Neuron (in vitro differentiated cells): ENCODE results near the gene ZFYVE26.

ENCODE experiments used
- H2AFZ ChIP-seq: one replicate; pipeline ENCODE4 v1.6.1; 2013; ENCODE audit warnings: low read depth, mild to moderate bottlenecking, inconsistent platforms, low read length, moderate library complexity
- H3K27me3 ChIP-seq: one replicate; pipeline ENCODE4 v1.6.1; 2013; ENCODE audit warnings: low read length; ENCODE audit not compliant: insufficient read depth
- H3K36me3 ChIP-seq: one replicate; pipeline ENCODE4 v1.6.1; 2013; ENCODE audit warnings: low read length; ENCODE audit not compliant: insufficient read depth
- H3K4me1 ChIP-seq: one replicate; pipeline ENCODE4 v1.6.1; 2013; ENCODE audit warnings: low read length; ENCODE audit not compliant: insufficient read depth
- H3K4me3 ChIP-seq: 2 replicates; pipeline ENCODE4 v1.5.1; 2013; ENCODE audit warnings: mild to moderate bottlenecking, low read length, moderate library complexity
- H3K9me3 ChIP-seq: one replicate; pipeline ENCODE4 v1.6.1; 2013; ENCODE audit warnings: low read length

ZFYVE26 gene

DNA sequence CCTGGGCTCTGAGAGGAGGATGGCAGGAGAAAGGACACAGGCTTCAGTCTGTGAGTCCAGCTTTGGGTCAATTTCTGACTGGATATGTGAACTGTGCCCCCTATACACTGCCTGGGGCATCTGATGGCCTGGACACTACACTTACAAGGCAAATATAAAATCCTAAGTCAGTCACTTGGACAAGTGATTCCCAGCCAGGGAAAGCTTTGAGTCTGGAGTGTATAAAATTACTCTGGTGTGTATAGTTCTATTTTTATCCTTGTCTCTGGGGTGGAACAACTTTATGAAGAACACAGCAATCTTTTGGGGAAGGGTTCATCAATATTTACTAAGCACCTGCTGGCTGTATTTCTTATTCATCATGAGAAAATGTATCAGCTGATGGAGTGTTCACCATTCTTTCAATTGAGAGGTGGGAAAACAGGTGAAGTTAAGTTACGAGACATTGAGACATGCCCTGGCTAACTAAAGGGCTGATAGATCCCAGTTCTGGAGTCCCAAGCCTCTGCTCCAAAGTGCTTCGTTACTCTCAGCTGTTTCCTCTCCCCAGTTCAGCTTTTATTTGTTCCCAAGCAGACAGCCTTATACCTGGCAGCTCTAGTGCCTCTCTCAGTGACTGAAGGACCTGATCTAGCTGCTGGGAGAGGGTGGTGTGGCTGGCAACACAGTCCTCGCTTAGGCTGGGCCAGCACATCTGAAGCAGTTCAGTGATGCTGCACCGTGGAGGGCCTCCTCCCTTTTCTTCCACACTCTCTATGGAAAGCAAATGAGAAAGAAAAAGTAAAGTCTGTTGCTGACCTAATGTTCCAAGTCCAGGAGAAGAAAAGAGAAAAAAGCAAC, 30.9 kb downstream of the ZFYVE26 start:
- H3K36me3 ChIP-seq, result peaks cover 93% of the 10 kb centered on the region

DNA sequence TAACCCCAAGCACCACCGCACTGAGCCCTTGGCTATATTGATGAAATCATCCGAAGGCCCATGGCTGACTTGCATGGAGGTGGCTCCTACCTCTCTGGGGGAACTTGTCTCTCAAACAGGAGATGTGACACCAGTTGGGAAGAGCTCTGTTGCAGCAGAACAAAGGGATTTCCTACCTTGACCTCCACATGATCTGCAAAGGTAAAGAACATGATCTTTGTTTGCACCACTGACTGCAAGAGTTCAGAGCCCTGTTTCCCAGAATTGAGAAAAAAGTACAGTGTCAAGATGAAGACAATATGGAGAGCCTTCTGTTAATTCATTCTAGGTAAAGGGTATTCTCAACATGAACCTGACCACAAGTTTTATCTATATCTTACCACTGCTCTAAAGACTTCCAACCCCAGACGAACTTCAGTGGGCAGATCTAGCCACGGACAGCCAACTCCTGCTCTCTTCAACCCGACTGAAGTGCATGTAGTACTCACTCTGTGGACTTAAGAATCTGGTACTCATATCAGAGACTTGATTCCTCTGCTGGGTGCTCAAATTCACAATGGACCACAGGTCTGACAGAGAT, 32.1 kb downstream of the ZFYVE26 start:
- Histone ChIP-seq H3K9me3 (no peaks in the 10 kb centered on the region), H2AFZ (no peak overlapping the region), H3K27me3 (no peaks in the 10 kb centered on the region), H3K4me1 (no peaks in the 10 kb centered on the region), H3K4me3 (no peak overlapping the region), H3K36me3 (peaks cover 90% of the 10 kb centered on the region)

More for the DNA sequence above, 30.9 kb downstream of the ZFYVE26 start:
- Histone ChIP-seq H3K27me3 (no peaks in the 10 kb centered on the region), H2AFZ (no peak overlapping the region), H3K4me1 (no peaks in the 10 kb centered on the region), H3K9me3 (no peaks in the 10 kb centered on the region), H3K4me3 (no peak overlapping the region)

GRCh38 chr14:67782090-67782489, 34.3 kb downstream of the ZFYVE26 start:
- Histone ChIP-seq H2AFZ (no peak overlapping the region), H3K4me1 (no peaks in the 10 kb centered on the region), H3K4me3 (no peak overlapping the region), H3K27me3 (no peaks in the 10 kb centered on the region), H3K36me3 (peaks cover 88% of the 10 kb centered on the region), H3K9me3 (no peaks in the 10 kb centered on the region)

DNA sequence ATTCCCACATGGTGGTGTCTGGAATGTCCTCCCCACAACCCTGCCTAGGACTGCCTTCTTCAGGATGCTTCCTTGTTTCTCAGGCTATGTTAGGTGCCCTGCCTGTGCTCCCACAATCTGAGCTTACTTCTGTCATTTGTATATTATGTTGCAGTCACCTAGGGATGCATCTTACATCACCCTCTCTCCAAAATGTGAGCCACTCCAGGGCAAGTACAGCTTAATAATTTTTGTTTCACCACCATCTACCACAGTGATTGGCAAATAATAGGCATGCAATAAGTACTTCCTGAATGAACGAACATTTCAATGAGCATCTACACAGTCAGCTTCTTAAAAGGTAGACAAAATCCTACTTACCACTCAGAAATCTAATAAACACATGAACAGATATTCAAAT, 37.6 kb downstream of the ZFYVE26 start:
- Histone ChIP-seq H3K36me3 (peaks cover 84% of the 10 kb centered on the region), H3K4me1 (no peaks in the 10 kb centered on the region), H3K27me3 (no peaks in the 10 kb centered on the region), H2AFZ (no peak overlapping the region), H3K9me3 (no peaks in the 10 kb centered on the region), H3K4me3 (no peak overlapping the region)

- no peak overlapping the region for H2AFZ ChIP-seq
These were observed 39.6 kb downstream of the ZFYVE26 start for GRCh38 chr14:67776653-67777322.

GRCh38 chr14:67773844-67774377, 42.5 kb downstream of the ZFYVE26 start:
- Histone ChIP-seq H3K9me3 (no peaks in the 10 kb centered on the region), H3K4me1 (no peaks in the 10 kb centered on the region), H3K27me3 (no peaks in the 10 kb centered on the region), H3K4me3 (no peak overlapping the region), H2AFZ (no peak overlapping the region), H3K36me3 (peaks cover 91% of the 10 kb centered on the region)

More at GRCh38 chr14:67776653-67777322, 39.6 kb downstream of the ZFYVE26 start:
- Histone ChIP-seq H3K4me1 (no peaks in the 10 kb centered on the region), H3K36me3 (peaks cover 82% of the 10 kb centered on the region), H3K27me3 (no peaks in the 10 kb centered on the region), H3K9me3 (no peaks in the 10 kb centered on the region), H3K4me3 (no peak overlapping the region)

GRCh38 chr14:67768219-67768618, 48.2 kb downstream of the ZFYVE26 start:
- no peaks in the 10 kb centered on the region for H3K9me3 ChIP-seq
- H3K4me1 ChIP-seq, result no peaks in the 10 kb centered on the region
- H2AFZ ChIP-seq, result no peak overlapping the region
- no peaks in the 10 kb centered on the region for H3K27me3 ChIP-seq
- H3K4me3 ChIP-seq, result no peak overlapping the region
- H3K36me3 ChIP-seq, result peaks cover 87% of the 10 kb centered on the region

DNA sequence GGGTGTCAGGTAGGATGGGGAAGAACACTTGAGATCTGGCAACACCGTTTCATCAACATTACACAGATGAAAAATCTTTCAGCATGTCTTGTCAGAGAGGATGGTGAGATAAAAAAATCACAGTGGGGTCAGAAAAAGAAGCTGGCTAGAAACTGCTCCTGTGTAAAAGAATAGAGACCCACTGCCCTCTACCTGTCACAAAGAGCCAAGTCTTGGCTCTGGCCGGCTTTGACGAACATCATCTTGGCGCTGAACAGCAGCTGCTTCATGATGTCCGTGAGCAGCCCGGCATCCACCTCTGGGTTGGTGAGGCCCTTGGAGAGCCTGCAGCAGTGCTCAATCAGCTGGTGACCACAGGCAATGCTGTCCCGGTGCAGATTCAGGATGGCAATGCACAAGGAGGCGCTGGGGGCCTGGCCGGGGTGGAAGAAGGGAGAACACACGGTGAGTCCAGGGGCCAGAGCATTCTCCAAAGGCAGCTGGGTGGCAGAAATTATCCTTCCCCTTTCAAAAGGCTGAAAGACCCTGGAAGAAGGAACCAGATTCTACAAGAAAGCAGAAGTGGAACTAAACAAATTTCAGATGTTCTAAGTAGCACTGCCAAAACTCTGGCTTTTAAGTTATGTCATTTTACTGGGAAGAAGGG, 50.2 kb downstream of the ZFYVE26 start:
- peaks cover 83% of the 10 kb centered on the region for H3K36me3 ChIP-seq
- no peaks in the 10 kb centered on the region for H3K27me3 ChIP-seq
- no peak overlapping the region for H2AFZ ChIP-seq
- no peaks in the 10 kb centered on the region for H3K9me3 ChIP-seq
- H3K4me1 ChIP-seq, result no peaks in the 10 kb centered on the region
- H3K4me3 ChIP-seq, result no peak overlapping the region

DNA sequence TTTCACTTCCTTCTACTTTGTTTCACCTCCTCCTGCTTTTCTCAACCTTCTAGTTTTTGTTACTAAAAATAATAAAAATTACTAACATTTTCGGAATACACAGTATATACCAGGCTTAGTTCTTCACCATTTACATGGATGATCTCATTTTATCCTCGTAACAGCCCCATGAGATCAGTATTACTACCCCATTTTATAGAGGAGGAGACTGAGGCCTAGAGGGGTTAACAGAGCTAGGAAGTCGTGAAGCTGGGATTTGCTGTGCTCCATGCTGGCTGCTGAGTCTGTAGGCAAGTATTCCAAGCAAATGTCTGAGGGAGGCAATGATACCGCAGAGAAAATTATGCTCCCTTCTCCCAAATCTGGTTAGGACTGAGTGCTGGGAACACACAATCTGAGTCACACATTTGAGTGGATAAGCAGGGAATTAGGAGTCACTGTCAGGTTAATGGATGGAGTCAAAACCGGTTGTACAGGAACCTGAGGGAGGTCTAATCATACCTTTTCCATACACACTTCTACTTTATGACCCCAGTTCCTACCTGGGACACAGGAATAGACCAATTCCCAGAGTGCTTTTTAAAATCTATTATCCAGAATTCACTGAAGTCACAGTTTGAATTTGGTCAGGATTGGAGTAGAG, 51.1 kb downstream of the ZFYVE26 start:
- H3K36me3 ChIP-seq, result peaks cover 83% of the 10 kb centered on the region
- no peaks in the 10 kb centered on the region for H3K4me1 ChIP-seq
- H3K27me3 ChIP-seq, result no peaks in the 10 kb centered on the region
- no peaks in the 10 kb centered on the region for H3K9me3 ChIP-seq
- no peak overlapping the region for H3K4me3 ChIP-seq
- H2AFZ ChIP-seq, result no peak overlapping the region

- Histone ChIP-seq H3K4me3 (no peak overlapping the region), H3K4me1 (no peaks in the 10 kb centered on the region), H3K9me3 (no peaks in the 10 kb centered on the region), H2AFZ (no peak overlapping the region), H3K27me3 (no peaks in the 10 kb centered on the region), H3K36me3 (peaks cover 86% of the 10 kb centered on the region)
These were observed 51.9 kb downstream of the ZFYVE26 start for GRCh38 chr14:67764496-67764895.

DNA sequence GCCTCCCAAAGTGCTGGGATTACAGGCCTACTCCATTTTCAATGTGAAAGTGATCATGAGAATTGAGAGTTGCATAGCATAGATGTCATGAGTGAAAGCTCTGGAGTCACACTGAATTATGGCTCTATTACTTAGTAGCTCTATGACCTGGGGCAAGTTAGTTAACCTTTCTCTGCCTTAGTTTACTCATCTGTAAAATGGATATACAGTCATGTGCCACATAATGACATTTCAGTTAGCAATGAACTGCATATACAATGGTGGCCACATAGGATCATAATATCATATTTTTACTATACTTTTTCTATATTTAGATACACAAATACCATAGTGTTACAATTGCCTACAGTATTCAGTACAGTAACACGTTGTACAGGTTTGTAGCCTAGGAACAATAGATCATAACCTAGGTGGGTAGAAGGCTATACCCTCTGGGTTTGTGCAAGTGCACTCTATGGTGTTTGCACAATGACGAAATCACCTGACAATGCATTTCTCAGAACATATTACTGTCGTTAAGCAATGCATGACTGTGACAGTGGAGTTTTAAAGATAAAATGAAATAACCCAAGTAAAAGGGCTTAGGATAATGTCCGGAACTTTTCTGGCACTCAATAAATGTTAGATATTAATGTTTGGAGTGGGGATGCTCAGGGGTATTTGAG, 53.1 kb downstream of the ZFYVE26 start:
- no peaks in the 10 kb centered on the region for H3K27me3 ChIP-seq
- peaks cover 73% of the 10 kb centered on the region for H3K36me3 ChIP-seq
- H3K4me3 ChIP-seq, result no peak overlapping the region
- H3K4me1 ChIP-seq, result no peaks in the 10 kb centered on the region
- H3K9me3 ChIP-seq, result no peaks in the 10 kb centered on the region
- H2AFZ ChIP-seq, result no peak overlapping the region

DNA sequence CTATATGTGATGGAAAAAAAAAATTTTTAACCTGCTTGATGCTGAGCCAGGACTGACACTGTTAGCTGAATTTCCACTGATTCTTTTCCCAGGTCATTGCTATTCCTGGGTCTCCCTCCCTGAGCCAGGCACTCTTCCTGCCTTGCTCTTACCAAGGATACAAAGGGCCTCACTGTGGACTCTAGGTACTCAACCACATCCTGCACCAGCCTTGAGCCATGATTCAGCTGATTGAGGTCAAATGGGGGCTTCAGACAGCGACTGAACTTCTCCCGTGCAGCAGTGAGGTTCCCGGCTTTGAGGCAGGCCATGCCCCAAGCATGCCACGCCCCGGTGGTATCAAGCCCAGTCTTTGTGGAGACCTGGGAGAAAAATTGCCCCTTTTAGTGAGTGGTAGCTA, 54.3 kb downstream of the ZFYVE26 start:
- Histone ChIP-seq H3K4me1 (no peaks in the 10 kb centered on the region), H2AFZ (no peak overlapping the region), H3K9me3 (no peaks in the 10 kb centered on the region), H3K4me3 (no peak overlapping the region), H3K36me3 (peaks cover 65% of the 10 kb centered on the region), H3K27me3 (no peaks in the 10 kb centered on the region)
